Neutrophil (primary cell): ENCODE measurements around the gene THNSL1.

Experiments
- H3K27ac ChIP-seq: fragments of 200-600 bp; sonication (generic); 2 replicates; pipeline ENCODE4 v1.5.1; 2016; ENCODE audit warnings: mild to moderate bottlenecking, moderate library complexity
- H3K27me3 ChIP-seq: fragments of 200-600 bp; sonication (generic); 2 replicates; pipeline ENCODE4 v1.6.0; 2016; ENCODE audit warnings: mild to moderate bottlenecking
- H3K36me3 ChIP-seq: fragments of 200-600 bp; sonication (generic); 2 replicates; pipeline ENCODE4 v1.5.1; 2017
- H3K4me1 ChIP-seq, 2 experiments: fragments of 200-600 bp in 1 of 2; sonication (generic) in 1 of 2; 1 replicate in 1 of 2; 2 replicates in 1 of 2; pipeline versions ENCODE4 v1.5.1 to v1.6.1; 2013 to 2016; ENCODE audit warnings: low read depth in 1 of 2, low read length in 1 of 2, mild to moderate bottlenecking in 1 of 2, moderate library complexity in 1 of 2; ENCODE audit not compliant: control insufficient read depth in 1 of 2, insufficient read depth in 1 of 2
- H3K4me3 ChIP-seq, 2 experiments: fragments of 200-600 bp in 1 of 2; sonication (generic) in 1 of 2; 1 replicate in 1 of 2; 2 replicates in 1 of 2; pipeline ENCODE4 v1.5.1; 2013 to 2016; ENCODE audit warnings: low read depth in 1 of 2, low read length in 1 of 2, mild to moderate bottlenecking in 1 of 2, moderate library complexity in 1 of 2
- H3K9me3 ChIP-seq: fragments of 200-600 bp; sonication (generic); 2 replicates; pipeline ENCODE4 v1.5.1; 2016
- TF ChIP-seq, protein P1 (sequence below): fragments of 200-600 bp; sonication (generic); IDR thresholded peaks from 2 replicates; pipeline ENCODE4 v1.5.1; 2016; ENCODE audit warnings: antibody characterized with exemption

THNSL1 gene

GRCh38 chr10:25061125-25061524 is 44.7 kb downstream of the THNSL1 start:
- Histone ChIP-seq H3K9me3 (no peaks in the 10 kb centered on the region), H3K27me3 (peaks cover 8% of the 10 kb centered on the region), H3K27ac (no peak overlapping the region), H3K36me3 (no peaks in the 10 kb centered on the region), H3K4me1 (no peaks in the 10 kb centered on the region), H3K4me3 (no peak overlapping the region)
- TF ChIP-seq, protein P1, sequence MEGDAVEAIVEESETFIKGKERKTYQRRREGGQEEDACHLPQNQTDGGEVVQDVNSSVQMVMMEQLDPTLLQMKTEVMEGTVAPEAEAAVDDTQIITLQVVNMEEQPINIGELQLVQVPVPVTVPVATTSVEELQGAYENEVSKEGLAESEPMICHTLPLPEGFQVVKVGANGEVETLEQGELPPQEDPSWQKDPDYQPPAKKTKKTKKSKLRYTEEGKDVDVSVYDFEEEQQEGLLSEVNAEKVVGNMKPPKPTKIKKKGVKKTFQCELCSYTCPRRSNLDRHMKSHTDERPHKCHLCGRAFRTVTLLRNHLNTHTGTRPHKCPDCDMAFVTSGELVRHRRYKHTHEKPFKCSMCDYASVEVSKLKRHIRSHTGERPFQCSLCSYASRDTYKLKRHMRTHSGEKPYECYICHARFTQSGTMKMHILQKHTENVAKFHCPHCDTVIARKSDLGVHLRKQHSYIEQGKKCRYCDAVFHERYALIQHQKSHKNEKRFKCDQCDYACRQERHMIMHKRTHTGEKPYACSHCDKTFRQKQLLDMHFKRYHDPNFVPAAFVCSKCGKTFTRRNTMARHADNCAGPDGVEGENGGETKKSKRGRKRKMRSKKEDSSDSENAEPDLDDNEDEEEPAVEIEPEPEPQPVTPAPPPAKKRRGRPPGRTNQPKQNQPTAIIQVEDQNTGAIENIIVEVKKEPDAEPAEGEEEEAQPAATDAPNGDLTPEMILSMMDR = no peak

- Histone ChIP-seq H3K27ac (no peak overlapping the region), H3K9me3 (no peaks in the 10 kb centered on the region)
- TF ChIP-seq, protein P1 = no peak
Measured at GRCh38 chr10:25061711-25062449, 45.5 kb downstream of the THNSL1 start.

DNA sequence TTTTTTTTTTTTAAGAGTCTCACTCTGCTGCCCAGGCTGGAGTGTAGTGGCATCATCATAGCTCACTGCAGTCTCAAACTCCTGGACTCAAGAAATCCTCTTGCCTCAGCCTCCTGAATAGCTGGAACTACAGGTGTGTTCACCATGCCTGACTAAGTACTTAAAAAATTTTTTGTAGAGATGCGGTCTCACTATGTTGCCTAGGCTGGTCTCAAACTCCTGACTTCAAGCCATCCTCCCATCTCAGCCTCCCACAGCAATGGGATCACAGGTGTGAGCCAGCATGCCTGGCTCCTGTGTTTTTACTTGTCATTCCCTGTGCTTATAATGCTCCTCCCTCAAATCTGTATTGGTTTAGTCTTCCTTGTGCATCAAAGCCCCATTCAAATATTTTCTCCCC is 46.7 kb downstream of the THNSL1 start:
- TF ChIP-seq, protein P1 = no peak
- H3K27ac ChIP-seq = no peak overlapping the region
- no peaks in the 10 kb centered on the region for H3K36me3 ChIP-seq
- no peaks in the 10 kb centered on the region for H3K4me1 ChIP-seq
- no peaks in the 10 kb centered on the region for H3K9me3 ChIP-seq
- H3K27me3 ChIP-seq = peaks cover 8% of the 10 kb centered on the region
- no peak overlapping the region for H3K4me3 ChIP-seq

More at GRCh38 chr10:25061711-25062449, 45.5 kb downstream of the THNSL1 start:
- Histone ChIP-seq H3K4me1 (no peaks in the 10 kb centered on the region), H3K4me3 (no peak overlapping the region), H3K27me3 (peaks cover 8% of the 10 kb centered on the region), H3K36me3 (no peaks in the 10 kb centered on the region)

- H3K9me3 ChIP-seq = no peaks in the 10 kb centered on the region
- H3K27me3 ChIP-seq = peaks cover 8% of the 10 kb centered on the region
- H3K4me3 ChIP-seq = no peak overlapping the region
- no peaks in the 10 kb centered on the region for H3K36me3 ChIP-seq
- TF ChIP-seq, protein P1 = no peak
- no peak overlapping the region for H3K27ac ChIP-seq
- H3K4me1 ChIP-seq = no peaks in the 10 kb centered on the region
Measured at GRCh38 chr10:25063644-25064043, 47.2 kb downstream of the THNSL1 start.

- H3K27ac ChIP-seq = no peak overlapping the region
- TF ChIP-seq, protein P1 = no peak
- peaks cover 8% of the 10 kb centered on the region for H3K27me3 ChIP-seq
- H3K4me3 ChIP-seq = no peak overlapping the region
- no peaks in the 10 kb centered on the region for H3K36me3 ChIP-seq
- H3K9me3 ChIP-seq = no peaks in the 10 kb centered on the region
- no peaks in the 10 kb centered on the region for H3K4me1 ChIP-seq
Measured at GRCh38 chr10:25064401-25064800, 48.0 kb downstream of the THNSL1 start.
